ENCODE results near the gene CDK5R2.

DNA sequence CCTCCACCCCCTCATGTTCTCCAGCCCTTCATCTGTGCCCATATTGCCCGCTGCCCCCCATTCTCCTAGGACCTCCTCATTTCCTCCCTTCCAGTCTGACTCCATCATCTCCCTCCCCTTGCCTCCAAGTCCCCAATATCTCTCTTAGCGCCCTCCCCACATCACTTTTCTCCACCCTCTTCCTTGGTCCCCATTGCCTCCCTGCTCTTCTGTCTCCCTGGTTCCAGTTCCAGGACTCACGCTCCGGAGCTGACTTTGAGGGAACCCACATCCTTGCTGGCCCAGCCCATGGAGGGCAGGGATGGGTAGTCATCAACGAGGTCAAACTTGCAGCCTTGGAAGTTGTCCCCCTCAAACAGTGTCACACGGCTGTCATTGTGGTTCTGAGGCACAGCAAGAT is 31.1 kb downstream of the CDK5R2 start:
- TF ChIP-seq, protein P1, sequence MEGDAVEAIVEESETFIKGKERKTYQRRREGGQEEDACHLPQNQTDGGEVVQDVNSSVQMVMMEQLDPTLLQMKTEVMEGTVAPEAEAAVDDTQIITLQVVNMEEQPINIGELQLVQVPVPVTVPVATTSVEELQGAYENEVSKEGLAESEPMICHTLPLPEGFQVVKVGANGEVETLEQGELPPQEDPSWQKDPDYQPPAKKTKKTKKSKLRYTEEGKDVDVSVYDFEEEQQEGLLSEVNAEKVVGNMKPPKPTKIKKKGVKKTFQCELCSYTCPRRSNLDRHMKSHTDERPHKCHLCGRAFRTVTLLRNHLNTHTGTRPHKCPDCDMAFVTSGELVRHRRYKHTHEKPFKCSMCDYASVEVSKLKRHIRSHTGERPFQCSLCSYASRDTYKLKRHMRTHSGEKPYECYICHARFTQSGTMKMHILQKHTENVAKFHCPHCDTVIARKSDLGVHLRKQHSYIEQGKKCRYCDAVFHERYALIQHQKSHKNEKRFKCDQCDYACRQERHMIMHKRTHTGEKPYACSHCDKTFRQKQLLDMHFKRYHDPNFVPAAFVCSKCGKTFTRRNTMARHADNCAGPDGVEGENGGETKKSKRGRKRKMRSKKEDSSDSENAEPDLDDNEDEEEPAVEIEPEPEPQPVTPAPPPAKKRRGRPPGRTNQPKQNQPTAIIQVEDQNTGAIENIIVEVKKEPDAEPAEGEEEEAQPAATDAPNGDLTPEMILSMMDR (IDR thresholded peaks at IDR 0.05 in 8 of 11, conservative IDR thresholded peaks at IDR 0.05 in 3 of 11) = no peak
- TF ChIP-seq POLR2AphosphoS5 (IDR thresholded peaks at IDR 0.05) (no peak), POLR2A (IDR thresholded peaks at IDR 0.05) (no peak)

All from spleen (tissue), 7 donors.